Measurements from ENCODE around the gene FOXD1. TPM values are rescaled to one million over a fixed set of nuclear protein-coding genes. Genes with fewer than 3 reads are reported as not detected.
"Not testable (repeated sequence)": the region's sequence is repeated elsewhere in the genome, so short reads cannot be mapped to it uniquely, and the experiment has no call there.

Gene FOXD1
- 9.1 and 11.2 TPM in 2 replicates for total RNA-seq (2014; rRNA removed; shearing (Covaris generic))

DNA sequence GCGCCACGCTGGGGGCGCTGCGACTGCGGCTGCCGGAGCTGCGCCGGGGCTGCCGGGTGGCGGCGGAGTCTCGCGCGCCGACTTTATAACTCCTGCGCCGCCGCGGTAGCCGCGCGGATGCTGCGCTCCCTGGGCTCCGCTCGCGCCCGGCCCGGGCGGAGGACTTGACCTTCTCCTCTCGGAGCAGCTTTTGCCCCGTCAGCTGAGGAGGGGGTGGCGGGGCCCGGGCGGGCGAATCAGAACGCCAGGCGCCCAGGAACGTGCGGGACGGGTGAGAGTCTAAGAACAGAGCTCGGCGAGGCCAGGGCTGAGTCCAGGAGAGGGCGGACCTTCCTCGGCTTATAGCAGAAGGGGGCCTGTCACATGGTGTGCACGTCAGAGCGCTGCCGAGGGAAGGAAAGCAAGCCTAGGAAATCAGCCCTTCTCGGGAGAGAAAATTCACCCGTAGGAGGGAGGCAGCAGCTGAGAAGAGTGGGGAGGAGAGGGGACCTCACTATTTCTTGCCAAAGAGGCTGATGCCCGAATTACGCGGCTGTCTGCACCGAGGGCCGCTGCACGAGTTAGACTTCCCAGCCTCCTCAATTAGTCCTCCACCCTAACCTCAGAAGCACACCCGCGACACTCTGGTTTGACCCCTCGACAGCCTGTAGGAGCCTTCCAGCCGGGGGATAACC lies at the start of gene FOXD1:
TSS of gene FOXD1 (minus strand) at position 315 of the 674 bp plus-strand sequence. CDS start 415 bp downstream, outside the sequence.
- DNase-seq (ENCODE audit: low read depth), result peak; percentile 91

DNA sequence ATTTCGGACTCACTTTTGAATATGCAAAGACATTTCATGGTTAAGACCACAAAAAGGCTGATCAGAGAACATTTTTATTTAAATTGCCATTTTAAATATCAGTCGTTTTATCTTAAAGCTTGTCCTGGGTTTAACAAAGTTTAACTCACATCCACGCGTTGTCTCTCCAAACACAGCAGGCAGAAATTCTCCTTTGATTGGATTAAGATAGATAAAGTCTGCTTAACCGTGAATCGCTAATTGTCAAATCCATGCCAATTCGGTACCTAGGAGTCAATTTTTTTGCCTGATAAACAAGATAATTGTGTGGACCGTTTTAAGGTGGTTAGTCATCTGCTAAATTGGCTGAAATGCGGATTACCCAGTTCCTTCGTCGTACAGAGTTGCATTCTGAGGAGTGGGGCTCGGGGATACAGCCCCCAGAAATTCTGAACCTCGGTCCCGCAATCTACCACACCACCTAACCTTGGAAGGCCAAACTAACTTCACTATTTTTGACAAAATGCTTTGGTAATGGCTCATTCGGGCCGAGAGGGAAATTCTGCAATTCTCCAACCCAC lies 49.0 kb upstream of the FOXD1 start:
- DNase-seq (ENCODE audit: low read depth), result no peak

DNA sequence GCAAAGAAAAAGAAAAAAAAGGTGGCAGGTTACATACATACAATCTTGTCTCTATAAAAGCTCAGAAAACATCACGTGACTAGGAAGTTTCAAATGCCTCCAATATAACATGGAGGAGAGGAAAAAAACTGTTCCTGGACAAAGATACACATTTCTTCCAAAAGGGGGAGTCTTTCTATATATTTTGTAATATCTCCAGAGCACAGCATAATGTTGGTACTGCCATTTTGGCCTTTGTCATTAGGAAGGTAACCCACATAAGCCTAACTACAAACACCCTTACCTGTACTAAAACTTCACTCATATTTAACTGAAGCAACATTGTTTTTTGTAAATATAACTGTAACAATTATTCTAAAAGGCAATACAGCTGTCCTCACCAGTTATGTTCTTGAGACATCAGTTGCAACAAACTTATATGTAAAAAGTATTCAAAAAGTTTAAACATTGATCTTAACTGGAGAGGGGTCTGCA lies 48.4 kb upstream of the FOXD1 start:
- DNase-seq (ENCODE audit: low read depth), result peak; percentile 78

DNA sequence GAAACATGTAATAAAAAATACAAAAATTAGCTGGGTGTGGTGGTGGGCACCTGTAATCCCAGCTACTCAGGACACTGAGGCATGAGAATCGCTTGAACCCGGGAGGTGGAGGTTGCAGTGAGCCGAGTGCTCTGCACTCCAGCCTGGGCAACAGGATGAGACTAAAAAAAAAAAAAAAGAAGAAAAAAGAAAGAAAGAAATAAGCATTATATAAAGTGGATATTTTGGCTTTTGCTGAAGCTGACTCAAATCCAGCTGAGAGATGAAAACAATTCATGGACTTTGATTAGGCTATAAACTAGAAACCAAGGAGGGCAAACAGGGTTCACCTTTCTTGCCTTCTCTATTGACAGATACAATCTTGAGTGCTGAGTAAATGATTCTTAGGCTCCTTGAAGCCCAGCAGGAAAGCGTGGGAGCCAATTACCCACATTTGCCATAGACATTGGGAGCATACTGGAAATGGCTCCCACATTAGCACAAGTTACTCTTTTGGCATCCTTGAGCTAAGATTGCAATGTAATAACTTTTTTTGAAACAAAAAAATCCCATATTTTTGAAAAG lies 47.3 kb upstream of the FOXD1 start:
- no peak for DNase-seq (ENCODE audit: low read depth)

DNA sequence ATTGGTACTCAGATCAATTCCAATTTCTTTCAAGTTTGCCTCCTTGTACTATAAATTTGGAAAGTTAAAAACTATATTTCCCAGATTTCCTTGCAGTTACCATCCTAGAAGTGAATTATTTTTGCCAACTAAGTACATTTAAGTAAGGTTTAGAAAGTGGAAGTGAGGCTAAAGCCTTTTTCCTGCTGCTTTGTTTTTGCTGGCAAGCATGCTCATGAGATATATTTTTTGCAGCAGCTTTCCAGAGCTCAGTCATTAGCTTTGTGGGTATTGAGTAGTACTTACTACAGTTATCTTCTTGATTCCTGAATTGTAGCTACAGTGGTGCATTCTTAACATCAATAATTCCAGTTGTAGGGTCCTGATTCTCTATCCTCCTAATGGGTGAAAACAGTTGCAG lies 46.1 kb upstream of the FOXD1 start:
- no peak for DNase-seq (ENCODE audit: low read depth)

DNA sequence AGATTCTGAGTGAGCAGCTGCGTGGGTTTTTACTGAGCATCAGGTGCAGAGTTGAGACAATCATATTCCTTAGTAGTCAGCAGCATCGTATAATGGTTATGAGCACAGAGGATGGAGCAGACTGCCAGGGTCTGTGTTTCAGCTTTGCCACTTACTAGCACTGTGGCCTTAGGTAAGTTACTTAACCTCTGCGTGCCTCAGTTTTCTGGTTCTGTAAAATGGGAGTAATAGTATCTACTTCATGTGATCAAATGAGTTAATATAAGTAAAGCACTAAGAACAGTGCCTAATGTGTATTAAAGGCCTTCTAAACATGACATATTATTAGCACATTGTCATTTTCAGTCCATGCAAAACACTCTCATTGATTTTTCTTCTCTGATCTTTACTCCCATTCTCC lies 44.8 kb upstream of the FOXD1 start:
- DNase-seq (ENCODE audit: low read depth), result no peak

DNA sequence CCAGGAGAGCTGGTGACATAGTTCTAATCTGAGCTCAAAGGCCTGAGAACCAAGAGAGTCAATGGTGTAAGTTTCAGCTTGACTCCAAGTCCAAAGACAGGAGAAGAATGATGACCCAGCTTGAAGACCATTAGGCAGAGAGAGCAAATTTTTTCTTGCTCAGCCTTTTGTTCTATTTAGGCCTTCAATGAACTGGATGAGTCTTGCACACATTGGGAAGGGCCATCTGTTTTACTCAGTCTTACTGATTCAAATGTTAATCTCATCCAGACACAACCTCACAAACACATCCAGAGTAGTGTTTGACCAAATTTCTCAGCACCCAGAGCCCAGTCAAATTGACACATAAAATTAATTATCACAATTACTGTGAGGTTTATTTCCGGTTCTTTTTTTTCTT lies 42.6 kb upstream of the FOXD1 start:
- DNase-seq (ENCODE audit: low read depth), result no peak

DNA sequence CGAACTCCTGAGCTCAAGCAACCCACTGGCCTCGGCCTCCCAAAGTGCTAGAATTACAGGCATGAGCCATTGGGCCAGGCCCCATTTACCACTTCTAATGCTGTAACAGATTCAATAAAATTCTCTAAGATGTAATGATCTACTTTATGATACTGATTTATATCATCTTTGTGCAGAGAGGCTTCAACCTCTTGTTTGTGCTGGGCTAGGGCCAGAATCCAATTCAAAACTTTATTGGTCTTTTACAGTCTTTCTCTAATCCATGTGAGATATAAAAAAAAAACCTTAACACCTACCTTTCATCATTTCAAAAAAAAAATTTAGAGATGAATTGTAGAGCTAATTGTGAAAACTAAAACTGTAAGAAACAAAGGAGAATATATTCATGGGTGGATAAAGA lies 41.5 kb upstream of the FOXD1 start:
- DNase-seq (ENCODE audit: low read depth), result no peak

DNA sequence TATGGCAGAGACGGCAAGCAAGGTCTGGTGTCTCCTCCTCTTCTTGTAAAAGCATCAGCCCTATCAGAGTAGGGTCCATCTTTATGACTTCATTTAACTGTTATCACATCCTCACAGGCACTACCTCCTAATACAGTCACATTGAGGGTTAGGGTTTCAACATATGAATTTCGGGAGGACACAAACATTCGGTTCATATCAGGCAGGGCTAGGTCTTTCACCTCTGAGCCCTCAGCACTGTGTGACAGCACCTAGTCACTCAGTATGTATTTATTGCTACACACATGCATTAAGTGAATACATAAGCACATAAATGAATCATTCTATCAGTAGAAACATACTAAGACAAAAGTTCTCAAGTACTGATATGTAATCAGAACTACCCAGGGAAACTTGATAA lies 40.2 kb upstream of the FOXD1 start:
- no peak for DNase-seq (ENCODE audit: low read depth)

DNA sequence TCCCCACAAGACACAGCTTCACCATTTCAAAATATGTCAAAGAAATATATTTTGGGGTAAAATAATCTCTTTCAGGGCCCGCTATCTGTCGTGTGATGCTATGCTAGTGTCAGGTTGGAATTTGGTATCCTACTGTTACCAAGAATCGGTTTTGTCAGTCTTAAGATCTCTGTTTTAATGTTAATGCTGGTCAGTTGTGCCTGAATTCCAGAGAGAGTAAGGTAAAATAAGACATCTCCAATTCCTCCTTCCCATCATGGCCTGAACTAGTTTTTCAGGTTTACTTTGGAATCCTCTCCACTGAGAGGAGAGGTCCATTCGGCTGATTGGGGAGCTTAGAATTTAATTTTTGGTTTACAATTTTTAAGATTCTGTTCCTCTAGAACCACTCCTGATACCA lies 39.2 kb upstream of the FOXD1 start:
- DNase-seq (ENCODE audit: low read depth), result no peak

DNA sequence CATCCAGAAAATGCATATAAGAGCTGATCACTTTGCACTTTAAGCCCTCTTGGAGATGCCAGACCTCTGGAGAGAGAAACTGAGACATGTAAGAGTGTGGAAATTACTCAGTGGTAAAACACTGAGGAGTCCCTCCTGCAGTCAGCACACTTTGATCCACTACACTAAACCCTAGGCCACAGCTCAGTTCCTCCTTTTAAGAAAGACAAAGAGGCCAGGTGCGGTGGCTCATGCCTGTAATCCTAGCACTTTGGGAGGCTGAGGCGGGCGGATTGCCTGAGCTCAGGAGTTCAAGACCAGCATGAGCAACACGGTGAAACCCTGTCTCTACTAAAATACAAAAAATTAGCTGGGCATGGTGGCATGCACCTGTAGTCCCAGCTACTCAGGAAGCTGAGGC lies 38.7 kb upstream of the FOXD1 start:
- not testable (repeated sequence) for DNase-seq (ENCODE audit: low read depth)

DNA sequence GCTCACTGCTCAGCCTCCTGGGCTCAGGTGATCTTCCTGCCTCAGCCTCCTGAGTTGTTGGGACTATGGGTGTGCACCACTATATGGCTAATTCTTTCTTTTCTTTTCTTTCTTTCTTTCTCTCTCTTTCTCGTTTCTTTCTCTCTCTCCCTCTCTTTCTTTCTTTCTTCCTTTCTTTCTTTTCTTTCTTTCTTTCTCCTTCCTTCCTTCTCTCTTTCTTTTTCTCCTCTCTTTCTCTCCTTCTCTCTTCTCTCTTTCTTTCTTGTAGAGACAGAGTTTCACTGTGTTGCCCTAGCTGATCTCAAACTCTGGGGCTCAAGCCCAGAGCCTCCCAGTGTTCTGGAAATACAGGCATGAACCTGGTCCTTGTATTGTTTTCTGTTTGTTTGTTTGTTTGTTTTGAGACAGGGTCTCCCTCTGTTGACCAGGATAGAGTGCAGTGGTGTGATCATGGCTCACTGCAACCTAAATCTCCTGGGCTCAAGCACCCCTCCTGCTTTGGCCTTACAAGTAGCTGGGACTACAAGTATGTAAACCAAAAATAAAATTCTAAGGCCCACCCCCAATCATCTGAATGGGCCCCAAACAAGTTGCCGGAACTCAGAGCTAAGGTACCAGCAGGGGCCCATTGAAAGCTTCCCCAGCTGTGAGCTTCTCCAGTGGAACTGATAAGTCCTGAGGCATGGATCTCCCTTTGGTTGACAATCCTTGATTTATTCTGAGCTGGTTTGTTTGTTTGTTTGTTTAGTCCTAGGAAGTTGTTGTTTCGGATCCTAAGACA lies 37.7 kb upstream of the FOXD1 start:
- no peak for DNase-seq (ENCODE audit: low read depth)

DNA sequence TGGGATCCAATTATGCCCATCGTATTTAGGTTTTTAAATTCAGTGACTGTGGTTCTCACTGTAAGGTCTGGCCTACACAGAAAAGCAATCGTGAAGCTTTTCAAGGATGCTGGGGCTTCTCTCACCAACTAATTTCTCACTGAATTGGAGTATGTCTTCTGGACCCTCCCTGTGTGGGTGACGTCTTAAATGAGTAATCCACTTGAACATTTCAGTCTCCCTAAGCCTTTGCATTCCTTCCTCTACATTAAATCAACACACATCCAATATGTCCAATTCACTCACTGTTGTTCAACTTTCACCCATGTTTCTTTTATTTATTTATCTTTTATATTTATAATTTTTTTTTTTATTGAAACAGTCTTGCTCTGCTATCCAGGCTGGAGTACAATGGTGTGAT lies 37.1 kb upstream of the FOXD1 start:
- no peak for DNase-seq (ENCODE audit: low read depth)

DNA sequence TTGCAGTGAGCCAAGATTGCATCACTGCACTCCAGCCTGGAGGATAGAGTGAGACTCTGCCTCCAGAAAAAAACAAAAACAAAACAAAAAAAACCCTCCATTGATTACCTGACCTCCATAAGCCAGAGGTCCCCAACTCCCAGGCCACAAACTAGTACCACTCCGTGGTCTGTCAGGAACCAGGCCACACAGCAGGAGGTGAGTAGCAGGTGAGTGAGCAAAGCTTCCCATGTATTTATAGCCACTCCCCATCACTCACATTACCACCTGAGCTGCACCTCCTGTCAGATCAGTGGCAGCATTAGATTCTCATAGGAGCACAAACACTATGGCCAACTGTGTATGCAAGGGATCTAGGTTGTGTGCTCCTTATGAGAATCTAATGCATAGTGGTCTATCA lies 35.9 kb upstream of the FOXD1 start:
- DNase-seq (ENCODE audit: low read depth), result no peak

DNA sequence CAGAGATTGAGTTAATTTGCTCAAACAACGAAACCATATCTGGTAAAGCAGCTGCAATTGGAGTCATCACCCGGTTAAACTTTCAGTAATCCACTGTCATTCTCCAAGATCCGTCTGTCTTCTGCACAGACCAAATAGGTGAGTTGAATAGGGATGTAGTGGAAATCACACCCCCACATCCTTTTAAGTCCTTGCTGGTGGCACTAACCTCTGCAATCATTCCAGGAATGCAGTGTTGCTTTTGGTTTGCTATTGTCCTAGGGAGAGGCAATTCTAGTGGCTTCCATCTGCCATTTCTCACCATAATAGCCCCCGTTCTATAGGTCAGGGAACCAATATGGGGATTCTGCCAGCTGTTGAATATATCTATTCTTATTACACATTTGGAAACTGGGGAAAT lies 35.1 kb upstream of the FOXD1 start:
- no peak for DNase-seq (ENCODE audit: low read depth)

DNA sequence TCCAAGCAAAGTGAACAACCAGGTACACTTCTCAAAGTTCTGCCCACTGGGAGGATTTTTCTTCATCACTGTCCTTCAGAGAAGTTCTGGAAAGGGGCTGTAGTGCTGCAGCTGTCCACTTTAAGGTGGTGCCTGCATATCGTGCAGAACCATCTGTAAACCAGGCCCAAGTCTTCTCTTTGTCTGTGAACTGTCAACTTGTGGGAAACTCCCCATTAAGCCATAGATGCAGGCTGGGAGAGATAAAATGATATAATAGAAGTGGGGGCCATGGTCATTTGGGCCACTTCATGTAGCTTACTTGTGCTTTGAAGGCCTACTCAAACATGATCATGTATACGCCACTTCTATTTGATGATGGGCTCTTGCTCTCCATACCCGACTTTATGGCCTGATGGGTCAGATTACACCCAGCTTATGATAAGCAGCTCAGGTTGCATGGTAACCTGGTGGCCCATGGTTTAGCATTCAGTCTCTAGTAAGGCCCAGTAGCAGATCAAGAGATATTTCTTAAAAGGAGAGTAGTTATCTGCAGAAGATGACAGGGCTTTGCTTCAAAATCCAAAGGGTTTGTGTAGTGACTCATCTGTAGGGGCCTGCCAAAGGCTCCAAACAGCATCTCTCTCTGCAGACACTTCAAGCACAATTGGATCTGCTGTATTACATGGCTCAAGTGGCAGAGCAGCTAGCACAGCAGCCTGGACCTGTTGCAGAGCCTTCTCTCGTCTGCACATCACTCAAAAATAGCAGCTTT lies 34.0 kb upstream of the FOXD1 start:
- no peak for DNase-seq (ENCODE audit: low read depth)

DNA sequence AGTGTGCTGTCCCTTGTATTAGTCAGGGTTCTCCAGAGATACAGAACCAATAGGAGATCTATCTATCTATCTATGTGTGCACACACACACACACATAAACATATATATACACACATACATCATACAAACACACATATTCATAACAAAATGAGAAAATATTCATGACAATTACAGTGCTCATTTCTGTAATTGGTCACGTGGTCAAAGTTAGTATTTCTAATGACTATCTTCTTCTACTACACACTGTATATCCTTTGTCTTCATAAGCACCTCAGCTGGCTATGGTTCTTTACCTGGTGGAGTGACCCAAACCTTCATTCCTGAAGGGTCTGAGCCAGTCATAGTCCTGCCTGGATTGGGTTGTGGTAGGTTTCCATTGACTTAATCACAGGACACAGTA lies 31.9 kb upstream of the FOXD1 start:
- no peak for DNase-seq (ENCODE audit: low read depth)

DNA sequence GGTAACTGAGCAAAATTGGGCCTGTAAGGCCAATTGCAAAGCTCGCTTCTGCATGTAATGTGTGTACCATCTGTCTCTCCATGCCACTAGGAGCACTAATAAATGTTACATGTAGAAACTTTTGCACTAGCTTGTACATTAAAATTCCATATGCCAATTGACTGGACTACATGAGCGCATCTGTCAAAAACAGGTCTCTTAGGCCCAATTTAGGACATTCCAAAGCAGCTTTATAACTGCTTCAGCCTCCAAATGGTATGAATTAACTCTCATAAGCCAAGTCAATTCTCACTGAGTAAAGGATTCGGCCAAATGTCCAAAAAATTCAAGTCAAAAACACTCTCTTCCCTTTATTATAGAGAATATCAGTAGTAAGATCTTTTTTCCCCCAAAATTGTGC lies 23.5 kb upstream of the FOXD1 start:
- no peak for DNase-seq (ENCODE audit: low read depth)

DNA sequence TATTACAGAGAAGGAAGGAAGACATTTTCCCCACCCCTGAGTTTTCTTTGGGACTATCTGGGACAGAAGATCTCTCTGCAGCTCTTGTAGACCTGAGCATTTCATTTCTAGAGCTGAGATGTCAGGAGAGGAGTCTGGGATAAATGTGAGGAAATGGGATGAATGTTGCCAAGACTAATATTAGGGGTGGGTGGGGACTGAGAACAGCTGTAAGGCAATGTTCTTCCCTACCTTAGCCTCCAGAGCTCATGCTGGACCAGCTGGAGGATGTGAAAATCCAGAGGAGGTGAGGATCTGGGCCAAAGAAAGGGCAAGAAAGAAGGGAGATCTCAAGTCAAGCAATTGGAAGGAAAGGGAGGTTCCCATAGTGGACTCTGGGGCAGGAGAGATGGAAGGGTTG lies 23.1 kb upstream of the FOXD1 start:
- no peak for DNase-seq (ENCODE audit: low read depth)

DNA sequence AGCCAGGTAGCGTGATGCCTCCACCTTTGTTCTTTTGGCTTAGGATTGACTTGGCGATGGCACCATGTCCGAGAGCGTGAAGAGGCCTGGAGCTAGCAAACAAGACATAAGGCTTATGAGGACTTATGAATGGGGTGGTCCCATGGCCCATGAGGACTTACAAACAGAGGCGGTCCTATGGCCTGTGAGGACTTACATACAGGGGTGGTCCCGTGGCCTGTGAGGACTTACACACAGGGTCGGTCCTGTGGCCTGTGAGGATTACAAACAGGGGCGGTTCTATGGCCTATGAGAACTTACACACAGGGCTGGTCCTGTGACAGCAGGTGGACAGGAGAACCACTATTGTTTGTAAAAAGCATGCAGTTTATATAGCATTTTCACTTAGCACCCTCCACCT lies 21.3 kb upstream of the FOXD1 start:
- no peak for DNase-seq (ENCODE audit: low read depth)

DNA sequence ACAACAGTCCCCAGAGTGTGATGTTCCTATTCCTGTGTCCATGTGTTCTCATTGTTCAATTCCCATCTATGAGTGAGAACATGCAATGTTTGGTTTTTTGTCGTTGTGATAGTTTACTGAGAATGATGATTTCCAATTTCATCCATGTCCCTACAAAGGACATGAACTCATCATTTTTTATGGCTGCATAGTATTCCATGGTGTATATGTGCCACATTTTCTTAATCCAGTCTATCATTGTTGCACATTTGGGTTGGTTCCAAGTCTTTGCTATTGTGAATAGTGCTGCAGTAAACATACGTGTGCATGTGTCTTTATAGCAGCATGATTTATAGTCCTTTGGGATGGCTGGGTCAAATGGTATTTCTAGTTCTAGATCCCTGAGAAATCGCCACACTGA lies 20.1 kb upstream of the FOXD1 start:
- not testable (repeated sequence) for DNase-seq (ENCODE audit: low read depth)

Data from RPMI7951 (cell line).